HG03135 (cell line): ENCODE results near the gene HS3ST3A1.

ENCODE experiments used
- ATAC-seq: cut with Tn5 transposase; IDR thresholded peaks from one replicate; pipeline ENCODE4 v1.9.1; 2021; ENCODE audit warnings: mild to moderate bottlenecking, moderate library complexity; ENCODE audit not compliant: unreplicated experiment

The HS3ST3A1 gene

DNA sequence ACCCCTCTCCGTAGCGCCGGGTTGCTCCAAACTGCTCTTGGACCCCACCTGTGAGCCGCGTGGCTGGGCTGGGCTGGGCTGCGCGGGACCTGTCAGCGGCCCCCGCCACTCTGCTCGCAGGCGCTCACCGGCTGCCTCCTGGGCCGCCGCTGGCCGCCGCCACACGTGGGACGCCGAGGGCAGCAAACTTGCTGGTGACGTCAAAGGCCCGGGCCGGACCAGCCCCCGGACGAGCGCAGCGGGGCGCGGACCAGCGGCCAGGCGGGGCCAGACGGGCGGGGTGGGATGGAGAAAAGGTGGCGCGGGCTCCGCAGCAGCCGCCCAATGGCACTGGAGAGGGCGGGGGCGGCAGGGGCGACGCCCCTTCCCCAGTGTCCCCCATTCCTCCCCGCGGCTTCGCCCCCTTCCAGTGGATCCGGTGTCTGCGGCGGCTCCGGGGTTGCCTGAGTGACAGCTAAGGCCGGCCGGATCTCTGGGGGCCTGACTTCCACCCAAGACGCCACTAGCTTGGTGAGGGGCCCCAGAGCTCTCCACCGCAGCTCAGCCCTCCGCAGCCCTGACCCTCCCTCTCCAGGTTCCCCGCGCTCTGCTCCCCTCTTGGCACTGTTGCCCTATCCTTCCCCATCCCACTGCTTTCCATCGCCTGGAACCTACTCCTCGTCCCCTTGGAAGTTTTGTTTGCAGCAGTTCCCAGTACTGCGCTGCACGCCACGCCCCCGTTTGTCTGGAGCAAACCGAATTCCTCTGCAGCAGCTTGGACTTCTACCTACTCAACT, at the start of gene HS3ST3A1:
Gene HS3ST3A1, minus strand, starts transcription at position 154 of the 776 bp plus-strand sequence. CDS start 800 bp downstream, outside the sequence.
- ATAC-seq = no peak

DNA sequence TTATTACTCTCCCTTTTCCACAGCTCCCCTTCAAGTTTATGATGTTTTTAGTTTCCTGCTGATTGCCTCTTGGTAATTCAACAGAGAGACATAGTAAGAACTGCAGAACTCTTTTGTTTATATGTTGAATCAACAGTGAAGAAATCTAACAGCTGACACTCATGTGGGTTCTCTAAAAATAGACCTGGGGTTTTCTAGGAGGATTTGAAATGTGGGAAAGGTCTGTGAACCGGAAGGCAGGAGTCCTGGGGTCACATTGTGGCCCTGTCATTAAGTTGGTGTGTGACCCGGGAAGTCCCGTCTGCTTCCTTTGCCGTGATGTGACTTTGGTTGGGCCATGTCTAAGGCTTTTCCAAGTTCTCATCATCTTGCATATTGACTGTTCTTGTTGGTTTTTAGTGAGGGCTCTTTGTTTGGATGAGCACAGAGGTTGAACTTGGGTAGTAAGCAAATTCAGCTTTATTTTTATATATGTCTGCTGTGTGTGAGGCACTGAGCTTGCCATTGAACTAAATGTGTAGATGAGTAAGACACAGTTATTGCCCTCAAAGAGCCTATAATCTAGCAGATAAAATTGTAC, 48.5 kb upstream of the HS3ST3A1 start:
- ATAC-seq = no peak

DNA sequence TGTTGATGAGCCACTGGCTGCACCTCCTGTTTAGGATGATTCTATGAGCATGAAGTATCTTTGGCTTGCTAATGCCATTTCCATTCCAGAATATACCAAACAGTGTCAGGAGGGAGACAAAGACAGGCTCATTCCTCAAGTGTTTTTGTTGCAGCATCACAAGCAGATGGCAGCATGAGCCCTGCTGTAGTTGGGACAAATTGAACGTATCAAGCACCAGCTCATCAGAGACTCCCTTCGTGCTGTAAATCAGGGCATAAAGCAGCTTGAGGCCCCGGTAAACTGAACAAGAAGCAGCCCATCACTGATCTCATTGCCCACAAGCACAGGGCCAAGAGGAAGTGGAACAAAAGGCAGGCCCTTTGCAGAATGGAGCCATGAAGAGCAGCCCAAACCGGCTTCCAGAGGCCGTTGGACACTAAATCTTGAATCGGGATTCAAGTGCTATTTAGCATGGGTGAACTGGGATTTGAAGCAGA, 45.9 kb upstream of the HS3ST3A1 start:
- ATAC-seq = no peak

DNA sequence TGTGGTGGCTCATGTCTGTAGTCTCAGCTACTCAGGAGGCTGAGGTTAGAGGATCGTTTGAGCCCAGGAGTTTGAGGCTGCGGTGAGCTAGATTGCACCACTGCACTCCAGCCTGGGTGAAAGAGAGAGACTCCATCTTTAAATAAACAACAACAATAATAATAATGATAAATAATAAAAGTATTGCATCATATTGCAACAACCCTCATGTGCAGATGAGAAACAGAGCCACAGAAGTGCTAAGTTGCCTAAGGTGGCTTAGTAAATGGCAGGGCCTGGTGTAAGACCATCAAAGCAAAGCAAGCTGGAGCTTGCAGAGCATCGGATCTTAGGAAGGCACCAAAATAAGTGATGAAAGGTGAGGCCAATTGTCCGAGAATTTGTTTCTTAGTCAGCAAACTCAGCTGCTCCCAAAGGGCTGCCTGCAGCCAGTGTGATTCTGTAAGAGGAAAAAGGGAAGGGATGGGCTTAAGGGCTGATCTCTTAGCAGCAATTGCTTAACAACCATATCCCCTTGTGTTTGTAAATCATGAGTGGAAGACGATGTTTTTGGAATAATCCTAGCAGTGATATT, 45.3 kb upstream of the HS3ST3A1 start:
- no peak for ATAC-seq

DNA sequence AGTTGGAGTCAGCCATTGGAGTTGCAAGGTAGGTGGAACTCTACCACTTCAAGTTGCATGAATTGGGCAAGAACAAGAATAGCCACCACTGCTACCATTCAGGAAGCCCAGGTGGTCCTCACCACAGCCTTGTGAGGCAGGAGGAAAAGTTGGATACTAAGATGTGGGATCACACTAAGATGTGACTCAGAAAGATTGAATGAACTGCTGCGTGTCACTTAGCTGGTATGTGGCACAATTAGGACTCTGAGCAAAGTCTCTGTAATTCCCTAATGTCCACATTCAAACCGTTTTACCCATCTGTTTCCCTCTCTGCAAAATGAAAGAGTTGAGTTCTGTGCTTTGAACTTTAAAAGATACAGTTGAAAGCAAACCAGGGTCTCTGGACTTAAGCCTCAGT, 44.7 kb upstream of the HS3ST3A1 start:
- ATAC-seq = no peak

DNA sequence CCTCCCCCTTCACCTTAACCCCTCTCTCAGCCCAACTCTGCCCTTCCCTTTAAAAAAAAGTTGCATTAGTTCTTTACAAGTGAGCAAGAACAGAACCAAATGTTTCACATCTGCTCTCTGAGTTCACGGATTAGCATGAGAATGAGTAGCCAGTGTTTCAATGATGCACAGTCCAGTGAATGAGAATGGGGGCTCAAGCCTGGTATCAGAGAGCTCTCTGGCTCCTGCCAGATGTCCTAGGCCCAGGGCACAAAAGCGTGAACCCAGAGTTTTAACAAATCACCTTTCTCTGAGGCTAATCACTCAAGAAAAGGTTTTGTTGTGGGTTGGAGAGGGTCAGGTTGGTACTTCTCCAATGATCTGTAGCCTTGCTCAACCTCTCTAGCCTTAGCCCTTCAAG, 41.5 kb upstream of the HS3ST3A1 start:
- no peak for ATAC-seq

DNA sequence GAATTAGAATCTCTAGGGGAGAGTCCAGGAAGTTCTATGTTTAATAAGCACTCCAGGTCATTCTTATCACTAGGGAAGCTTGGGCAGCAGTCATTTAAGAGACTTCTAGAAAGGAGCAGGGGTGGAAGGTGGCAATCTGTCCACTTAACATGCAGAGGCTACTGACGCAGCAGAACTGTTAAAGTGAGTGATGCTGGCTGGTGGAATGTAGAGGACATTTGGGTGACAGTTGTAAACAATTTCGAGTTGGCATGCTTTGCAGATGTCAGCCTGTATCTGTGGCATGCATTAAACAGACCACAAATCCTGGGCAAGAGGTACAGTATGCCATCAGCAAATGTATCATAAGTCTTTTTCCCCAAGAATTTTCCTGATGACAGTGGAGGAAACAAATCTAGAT, 40.5 kb upstream of the HS3ST3A1 start:
- ATAC-seq = no peak

DNA sequence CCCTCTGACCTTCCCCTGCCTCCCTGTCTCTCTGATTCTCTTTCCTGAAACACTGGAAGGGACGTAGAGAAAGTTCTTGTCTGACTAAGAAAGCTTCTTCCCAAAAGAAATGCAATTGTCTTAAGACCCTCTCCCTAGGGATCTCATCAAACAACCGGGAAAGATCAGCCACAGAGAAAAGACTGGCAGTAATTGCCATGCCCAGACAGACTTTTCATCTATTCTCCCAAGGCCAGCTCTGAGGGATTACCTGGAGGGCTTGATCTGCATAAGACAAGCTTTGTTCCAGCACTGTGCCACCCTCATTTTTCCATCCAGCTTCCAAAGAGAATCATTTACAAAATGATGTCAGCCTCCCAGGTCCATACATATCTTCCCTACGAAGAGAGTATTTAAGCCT, 38.8 kb upstream of the HS3ST3A1 start:
- no peak for ATAC-seq

DNA sequence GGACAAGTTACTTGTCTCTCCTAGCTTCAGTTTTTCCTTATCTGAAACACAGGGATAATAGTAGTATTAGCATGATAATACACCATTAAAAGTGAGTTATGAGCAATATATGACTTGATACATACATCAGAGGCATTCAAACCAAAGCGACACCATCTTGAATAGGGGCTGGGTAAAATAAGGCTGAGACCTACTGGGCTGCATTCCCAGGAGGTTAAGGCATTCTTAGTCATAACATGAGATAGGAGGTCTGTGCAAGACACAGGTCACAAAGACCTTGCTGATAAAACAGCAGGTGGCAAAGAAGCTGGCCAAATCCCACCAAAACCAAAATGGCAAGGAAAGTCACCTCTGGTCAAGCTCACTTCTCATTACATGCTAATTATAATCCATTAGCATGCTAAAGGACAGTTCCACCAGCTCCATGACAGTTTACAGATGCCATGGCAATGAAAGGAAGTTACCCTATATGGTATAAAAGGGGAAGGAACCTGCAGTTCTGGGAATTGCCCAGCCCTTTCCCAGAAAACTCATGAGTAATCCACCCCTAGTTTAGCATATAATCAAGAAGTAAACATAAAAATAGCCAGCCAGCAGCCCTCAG, 37.2 kb upstream of the HS3ST3A1 start:
- ATAC-seq = no peak

DNA sequence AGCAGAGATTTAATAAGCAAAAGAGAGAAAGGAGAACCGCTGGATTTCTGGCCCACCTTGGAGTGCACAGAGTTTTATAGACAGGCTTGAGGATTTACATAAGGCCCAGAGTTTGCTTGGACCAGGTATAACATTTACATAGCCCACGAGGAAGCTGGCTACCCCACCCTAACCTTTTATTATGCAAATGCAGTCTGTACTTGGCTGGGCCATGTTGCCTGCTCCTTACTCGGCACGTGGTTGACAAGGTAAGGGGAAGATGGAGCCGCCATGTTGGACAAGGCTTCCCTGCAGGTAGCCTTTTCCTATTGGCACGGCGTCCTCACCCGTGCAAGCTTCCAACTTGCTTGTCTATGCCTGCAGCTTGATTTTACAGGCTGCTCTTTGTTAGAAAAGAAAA, 35.2 kb upstream of the HS3ST3A1 start:
- no peak for ATAC-seq

DNA sequence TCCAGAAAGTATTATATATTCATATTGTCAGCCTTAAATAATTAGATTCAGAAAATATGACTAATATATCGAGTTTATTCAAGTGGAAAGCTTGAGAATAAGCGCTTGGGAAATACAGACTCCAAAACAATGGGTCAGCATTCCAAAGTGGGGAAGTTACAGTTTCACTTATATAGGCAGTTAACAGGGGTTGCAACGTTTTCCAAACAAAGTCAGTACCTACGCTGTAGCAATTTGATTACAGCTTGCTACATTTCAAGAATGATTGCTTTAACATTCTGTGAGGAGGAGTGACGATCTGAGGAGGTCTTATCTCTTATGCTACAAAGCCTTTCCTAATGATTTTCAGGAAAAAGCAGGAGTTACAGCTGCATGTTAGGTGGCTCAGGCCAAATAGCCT, 34.2 kb upstream of the HS3ST3A1 start:
- no peak for ATAC-seq

DNA sequence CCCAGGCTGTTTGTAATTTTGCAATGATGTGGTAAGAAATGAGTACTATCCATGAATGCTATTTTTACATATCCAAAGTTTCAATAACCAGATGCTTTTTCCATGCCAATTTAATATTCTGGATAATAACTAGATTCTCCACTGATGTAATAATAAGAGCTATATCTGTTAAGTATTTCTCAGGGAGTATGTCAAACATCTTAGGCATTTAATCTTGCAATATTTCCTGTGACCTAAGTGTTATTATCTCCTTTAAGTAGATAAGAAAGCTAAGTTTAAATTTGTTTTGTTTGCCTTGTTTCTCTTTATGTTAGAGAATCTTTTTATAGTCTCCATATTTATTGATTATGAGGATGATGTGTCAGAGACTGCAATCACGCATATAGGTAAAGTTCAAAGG, 32.3 kb upstream of the HS3ST3A1 start:
- ATAC-seq = no peak

DNA sequence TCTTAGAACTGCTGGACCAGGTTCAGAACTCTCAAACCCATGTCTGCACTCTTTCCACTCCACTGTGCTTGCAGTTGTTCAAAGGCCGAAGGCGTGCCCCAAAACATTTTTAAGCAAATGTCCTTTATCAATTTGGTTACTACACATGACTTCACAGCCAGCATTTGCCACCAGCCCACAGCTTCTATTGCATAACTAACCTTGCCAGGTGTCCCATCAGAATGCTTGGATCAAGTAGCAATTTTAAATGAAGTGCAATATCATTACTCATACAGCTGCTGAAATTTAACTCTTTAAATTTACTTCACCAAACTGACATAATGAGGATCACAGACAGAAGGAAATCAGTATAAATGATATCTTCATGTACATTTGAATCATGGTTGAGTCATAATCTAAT, 29.8 kb upstream of the HS3ST3A1 start:
- no peak for ATAC-seq

DNA sequence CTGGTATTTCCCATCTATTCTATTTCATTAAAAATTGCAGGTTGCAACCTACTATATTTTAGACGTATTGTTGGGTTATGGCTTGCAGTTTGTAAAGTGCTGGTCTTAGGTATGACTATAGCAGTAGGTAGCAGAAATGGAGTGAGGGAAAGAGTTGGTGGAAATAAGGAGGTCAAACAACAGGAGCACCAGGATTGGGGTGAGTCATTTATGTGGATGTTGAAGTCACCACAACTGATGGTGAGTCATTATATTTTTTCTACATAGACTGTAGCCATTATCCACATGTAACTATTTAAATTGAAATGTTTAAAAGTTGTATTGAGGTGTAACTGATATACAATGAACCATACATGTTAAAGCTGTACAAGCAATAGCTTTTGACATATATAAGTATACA, 25.0 kb upstream of the HS3ST3A1 start:
- ATAC-seq = no peak

DNA sequence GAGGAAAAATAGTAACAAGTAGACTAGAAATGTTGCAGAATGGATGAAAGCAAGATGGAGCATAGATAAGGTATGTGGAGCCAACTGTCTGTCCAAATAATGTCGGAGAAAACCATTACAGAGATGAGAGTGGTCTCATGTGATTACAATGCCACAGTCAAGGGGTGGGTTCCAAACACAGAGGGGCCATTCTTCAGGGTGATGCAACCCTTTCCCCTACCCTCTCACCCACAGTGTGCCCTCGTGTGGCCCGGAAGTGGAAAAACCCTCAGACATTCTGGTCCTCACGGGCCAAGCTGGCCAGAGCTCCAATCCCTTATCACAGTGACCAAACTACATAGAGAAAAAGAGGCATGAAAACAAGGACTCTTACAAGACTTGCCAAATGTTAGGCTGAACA, 17.7 kb upstream of the HS3ST3A1 start:
- ATAC-seq = no peak

DNA sequence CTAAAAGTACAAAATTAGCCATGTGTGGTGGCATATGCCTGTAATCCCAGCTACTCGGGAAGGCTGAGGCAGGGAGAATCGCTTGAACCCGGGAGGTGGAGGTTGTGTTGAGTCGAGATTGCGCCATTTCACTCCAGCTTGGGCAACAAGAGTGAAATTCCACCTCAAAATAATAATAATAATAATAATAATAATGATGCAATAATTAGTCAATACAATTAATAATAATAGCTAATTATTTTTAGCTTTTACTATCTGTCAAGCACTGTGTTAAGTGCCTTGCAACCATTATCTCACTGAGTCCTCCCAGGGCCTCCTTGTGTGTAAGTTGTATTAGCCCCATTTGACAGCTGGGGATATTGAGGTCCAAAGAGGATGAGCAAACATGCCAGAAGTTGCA, 14.3 kb upstream of the HS3ST3A1 start:
- no peak for ATAC-seq

DNA sequence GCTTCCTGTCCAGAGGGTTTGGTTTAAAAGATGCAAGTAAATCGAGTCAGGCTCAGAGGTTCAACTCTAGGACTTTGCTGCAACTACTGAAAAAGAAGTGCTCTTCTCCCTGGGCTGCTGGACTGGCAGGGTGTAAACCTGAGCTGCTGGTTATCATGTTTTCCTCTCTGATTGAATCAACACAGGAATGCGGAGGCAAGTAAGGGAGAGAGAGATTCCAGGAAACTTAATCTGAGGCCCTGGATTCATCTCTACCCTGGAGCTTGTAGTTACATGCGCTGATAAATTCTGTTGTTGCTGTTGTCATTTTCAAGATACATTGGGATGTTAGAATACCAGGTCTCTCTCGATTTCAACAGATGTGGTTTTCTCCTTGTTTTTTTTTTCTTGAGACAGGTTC, 8.2 kb upstream of the HS3ST3A1 start:
- ATAC-seq = no peak

DNA sequence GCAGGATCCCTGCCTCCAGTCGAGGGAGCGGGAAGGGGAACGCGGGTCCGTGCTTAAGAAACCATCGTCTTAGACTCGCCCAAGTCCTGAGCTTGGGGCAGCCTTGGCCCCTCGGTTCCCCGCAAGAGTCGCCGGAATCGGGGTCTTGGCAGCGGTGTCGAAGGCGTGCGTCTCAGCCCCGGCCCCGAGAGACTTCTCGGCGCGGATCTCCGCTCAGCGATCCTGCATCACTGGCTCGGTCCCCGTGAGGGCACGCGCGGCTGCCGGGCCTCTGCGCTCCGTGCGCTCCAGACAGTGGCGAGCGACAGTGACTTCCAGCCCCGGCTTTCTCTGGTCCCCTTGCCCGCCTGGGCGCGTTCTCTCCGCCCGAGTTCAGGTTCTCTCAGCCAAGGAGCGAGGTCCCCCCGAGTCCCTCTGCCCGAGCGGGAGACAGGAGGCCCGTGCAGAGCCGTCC, 380 bp downstream of the HS3ST3A1 start:
- ATAC-seq = no peak

DNA sequence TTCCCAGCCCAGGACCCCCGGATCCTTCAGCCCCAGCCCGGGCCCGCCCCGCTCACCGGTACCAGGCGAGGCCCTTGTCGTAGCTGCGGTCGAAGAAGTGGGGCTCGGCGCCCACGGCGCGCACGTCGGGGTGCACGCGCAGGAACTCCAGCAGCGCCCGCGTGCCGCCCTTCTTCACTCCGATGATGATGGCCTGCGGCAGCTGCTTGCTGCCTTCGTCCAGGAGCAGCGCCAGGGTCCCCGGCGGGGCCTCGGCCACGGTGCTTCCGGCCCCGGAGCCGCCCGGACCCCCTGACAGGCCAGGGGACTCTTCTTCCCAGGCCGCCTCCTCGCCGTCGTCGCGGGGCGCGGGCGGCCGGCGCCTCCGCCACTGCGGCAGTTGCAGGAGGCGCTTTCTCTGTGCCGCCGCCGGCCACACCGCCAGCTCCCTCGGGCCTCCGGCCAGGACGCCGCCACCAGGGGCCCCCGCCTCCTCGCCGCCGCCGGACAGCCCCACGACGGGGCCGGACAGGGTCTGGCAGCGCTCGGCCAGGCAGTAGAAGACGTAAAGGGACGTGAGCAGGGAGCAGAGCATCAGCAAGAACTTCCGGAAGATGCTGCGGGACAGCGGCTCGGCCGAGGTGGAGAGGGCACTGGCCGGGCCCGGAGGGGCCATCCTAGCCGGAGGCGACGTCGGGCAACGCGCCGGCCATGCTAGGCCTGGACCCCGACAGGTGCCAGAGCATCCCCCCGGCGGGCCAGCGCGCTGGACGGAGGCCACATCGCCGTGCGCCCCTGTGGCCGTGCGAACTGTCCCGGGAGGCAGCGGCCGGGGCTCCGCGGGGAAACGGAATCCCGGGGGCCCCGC, 1.0 kb downstream of the HS3ST3A1 start:
- no peak for ATAC-seq

DNA sequence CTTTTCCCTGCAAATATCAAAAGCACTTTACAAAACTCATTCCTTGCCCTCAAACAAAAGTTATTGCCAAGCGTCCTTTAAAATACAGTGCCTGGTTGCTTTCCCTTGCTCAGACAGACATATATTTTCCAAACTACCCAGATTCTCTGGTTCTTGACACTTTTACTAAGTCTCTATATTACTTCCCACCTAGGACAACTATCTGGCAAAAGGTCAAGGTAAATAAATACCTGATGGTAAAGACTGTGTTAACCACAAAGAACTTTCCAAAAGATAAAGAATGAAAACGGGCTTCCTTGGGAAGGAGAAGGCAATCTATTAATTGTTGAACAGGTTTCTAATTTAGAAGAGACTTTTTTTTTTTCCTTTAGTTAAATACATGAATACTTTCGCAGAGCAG, 1.9 kb downstream of the HS3ST3A1 start:
- ATAC-seq = no peak

DNA sequence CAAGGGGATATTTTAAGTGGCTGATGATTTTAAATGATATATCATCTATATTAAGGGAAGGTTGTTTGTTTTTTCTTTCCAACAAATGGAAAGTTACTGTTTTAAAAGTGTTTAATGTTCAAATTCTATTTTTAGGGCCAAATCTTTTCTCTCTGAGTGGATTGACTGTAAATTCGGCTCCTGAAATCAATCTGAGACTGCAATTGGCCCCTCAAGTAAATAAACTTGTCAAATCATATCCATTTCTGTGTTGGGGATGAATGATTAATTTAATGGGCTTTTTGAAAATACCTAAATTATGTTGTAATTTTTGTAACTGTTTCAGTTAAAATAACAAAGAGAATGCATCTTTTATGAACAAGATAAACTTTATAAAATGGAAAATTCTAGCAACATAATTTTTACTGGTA, 2.6 kb downstream of the HS3ST3A1 start:
- no peak for ATAC-seq
